ENCODE data around the gene ZSCAN4.
A peak's percentile ranks its signal among the peaks of the same experiment; 100 is the strongest.

Gene ZSCAN4

GRCh38 chr19:57682226-57682766 lies 13.6 kb downstream of the ZSCAN4 start:
- DNase-seq (ENCODE audit: low read depth), result no peak

GRCh38 chr19:57686727-57687126 lies 18.0 kb downstream of the ZSCAN4 start:
- no peak for DNase-seq (ENCODE audit: low read depth)

GRCh38 chr19:57687363-57688010 lies 18.8 kb downstream of the ZSCAN4 start:
- no peak for DNase-seq (ENCODE audit: low read depth)

GRCh38 chr19:57688011-57688763 lies 19.5 kb downstream of the ZSCAN4 start:
- no peak for DNase-seq (ENCODE audit: low read depth)

DNA sequence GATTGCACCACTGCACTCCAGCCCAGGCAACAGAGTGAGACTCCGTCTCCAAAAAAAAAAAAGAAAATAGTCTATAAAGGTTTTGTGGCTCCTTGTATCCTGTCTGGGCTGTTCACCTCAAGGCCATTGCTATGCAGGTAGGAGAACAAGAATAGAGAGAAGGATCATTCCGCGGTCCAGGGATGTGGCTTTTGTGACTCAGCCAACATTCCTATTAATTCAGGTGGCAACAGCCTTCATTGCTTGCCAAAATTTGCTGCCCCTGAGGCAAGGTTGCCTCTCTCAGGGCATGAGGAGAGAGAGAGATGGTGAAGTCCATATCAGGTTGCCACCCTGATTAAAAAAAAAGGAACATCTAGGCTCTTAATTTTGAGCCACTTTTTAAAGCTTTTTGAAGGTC lies 21.0 kb downstream of the ZSCAN4 start:
- DNase-seq (ENCODE audit: low read depth), result no peak

GRCh38 chr19:57701625-57702024 lies 32.9 kb downstream of the ZSCAN4 start:
- DNase-seq (ENCODE audit: low read depth), result no peak

DNA sequence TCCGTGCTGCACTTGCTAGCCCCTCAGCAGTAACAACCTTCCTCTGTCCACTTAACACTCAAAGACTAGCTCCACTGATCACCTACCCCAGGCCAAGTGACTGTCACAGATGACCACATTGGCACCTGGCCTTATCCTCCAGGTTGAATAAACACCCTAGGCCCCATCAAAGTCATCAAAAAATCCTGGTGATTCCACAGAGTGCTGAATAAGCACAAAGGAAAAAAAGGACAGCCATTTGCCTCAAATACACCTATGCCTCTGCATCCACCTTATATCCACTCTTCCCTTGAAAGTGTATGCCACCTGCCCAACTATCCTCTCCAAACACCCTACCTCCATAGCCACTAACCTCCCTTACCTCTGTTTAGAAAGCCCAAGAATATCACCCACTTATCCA lies 37.6 kb downstream of the ZSCAN4 start:
- no peak for DNase-seq (ENCODE audit: low read depth)

GRCh38 chr19:57708641-57709361 lies 40.1 kb downstream of the ZSCAN4 start, which contains the start of gene ZNF154:
Gene ZNF154, minus strand, starts transcription at chr19:57709204. Its CDS starts 233 bp downstream, at chr19:57708971.
- DNase-seq (ENCODE audit: low read depth), result peak; percentile 8

- no peak for DNase-seq (ENCODE audit: low read depth)
Measured at GRCh38 chr19:57709616-57710015, 40.9 kb downstream of the ZSCAN4 start.

DNA sequence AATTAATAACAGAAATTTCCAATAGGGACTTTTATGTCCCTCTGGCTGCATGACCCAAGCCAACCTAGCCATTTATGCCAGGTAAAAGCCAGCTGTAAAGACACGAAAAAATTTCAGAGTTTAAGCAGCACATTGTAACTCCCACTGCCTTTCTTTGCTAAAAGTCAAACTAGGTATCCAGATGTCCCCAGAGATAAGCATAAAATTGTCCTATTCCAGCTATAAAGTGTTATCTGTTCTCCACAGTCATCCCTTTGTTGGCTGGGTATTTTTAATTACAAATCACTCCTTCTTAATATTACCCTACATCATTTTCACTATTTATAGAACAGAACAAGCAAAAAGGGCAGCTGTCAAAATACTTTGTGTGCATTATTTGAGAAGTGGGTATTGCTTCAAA lies 43.5 kb downstream of the ZSCAN4 start:
- no peak for DNase-seq (ENCODE audit: low read depth)

DNA sequence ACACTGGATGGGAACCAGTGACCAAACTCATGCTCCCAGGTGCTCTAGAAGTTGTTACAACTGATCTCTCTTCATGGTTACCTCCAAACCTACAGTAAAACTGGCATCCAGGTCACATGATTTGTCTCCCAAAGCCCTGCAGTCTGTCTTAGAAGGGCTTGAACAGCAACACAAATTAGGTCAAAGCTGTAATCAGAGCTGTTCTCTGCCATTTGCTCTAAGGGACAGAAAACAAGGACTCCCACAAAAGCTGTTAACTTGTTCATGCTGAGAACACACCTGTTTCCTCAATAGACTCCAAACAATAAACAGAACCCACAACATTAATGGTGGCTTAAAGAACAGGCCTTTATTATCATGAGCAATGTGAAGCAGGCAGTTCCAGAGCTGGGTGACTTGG lies 50.7 kb downstream of the ZSCAN4 start:
- DNase-seq (ENCODE audit: low read depth), result no peak

DNA sequence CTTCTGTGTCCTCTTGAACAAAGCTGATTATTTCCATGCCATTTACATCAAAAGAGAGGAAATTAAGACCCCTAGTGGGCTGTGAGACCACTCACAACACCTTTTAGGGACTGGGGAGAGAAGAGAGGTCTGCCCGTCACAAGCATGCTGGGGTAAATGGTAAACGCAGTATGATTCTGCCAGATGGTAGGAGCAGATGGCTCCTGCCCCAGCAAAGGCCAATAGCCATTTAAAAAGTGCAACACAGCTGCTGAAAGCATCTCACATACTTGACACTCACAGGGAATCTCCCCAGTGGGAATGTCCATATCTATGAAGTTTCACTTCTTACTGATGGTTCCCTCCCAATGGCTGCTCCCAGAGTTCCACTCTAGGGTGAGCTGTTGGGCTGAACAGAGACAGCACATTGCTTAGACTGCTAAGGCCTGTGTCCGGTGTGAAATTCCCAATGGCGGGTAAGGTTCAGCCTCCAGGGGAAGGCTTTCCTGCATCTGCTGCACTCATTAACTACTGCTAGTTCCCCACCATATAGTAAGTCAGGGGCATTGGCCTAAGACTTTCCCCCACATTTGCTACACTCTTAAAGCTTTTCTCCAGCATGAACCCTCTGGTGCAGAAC lies 51.3 kb downstream of the ZSCAN4 start:
- no peak for DNase-seq (ENCODE audit: low read depth)

DNA sequence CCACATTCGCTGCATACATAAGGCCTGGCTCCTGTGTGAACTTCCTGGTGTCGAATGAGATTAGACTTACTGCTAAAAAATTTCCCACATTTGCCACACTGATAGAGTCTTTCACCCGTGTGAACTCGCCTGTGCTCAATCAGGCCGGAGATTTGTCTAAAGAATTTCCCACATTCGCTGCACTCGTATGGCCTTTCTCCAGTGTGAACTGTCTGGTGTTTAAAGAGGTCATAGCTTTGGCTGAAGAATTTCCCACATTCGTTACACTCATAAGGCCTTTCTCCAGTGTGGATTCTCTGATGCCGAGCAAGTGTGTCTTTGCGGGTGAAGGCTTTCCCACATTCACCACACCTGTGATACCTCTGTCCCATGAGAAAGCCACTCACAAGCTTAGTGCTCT lies 52.1 kb downstream of the ZSCAN4 start:
- no peak for DNase-seq (ENCODE audit: low read depth)

Measured in stimulated activated CD8-positive, alpha-beta memory T cell treated with anti-CD3 and anti-CD28 coated beads, Interleukin-12 subunit alpha, Interleukin-12 subunit beta, amount 100 ng/mL, for 4 hours (primary cell).